Astrocyte (in vitro differentiated cells and primary cell): ENCODE data around the gene HTRA2. TPM values are rescaled to one million over a fixed set of nuclear protein-coding genes. Genes with fewer than 3 reads are reported as not detected.

ENCODE experiments used
- DNase-seq: peaks from one replicate; pipeline ENCODE4 v3.0.0-alpha.2; 2010; ENCODE audit warnings: low read depth
- FAIRE-seq: peaks from 2 replicates; lab custom pipeline; 2011; peaks lifted over from hg19 to GRCh38; lab: Jason Lieb, UNC
- H2AFZ ChIP-seq: 2 replicates; pipeline ENCODE4 v1.6.0; 2012; ENCODE audit warnings: low read depth, low read length, inconsistent platforms
- H3K27ac ChIP-seq: 2 replicates; pipeline ENCODE4 v1.5.1; 2011; ENCODE audit warnings: low read depth, low read length, inconsistent platforms
- H3K27me3 ChIP-seq: 2 replicates; pipeline ENCODE4 v1.6.0; 2011; ENCODE audit warnings: low read length, inconsistent platforms; ENCODE audit not compliant: insufficient read depth
- H3K36me3 ChIP-seq: 2 replicates; pipeline ENCODE4 v1.5.1; 2011; ENCODE audit warnings: low read length, inconsistent platforms; ENCODE audit not compliant: insufficient read depth
- H3K4me1 ChIP-seq: 2 replicates; pipeline ENCODE4 v1.5.1; 2011; ENCODE audit warnings: low read length, inconsistent platforms; ENCODE audit not compliant: insufficient read depth
- H3K4me2 ChIP-seq: 2 replicates; pipeline ENCODE4 v1.6.0; 2012; ENCODE audit warnings: low read length, inconsistent platforms
- H3K4me3 ChIP-seq: 2 replicates; pipeline ENCODE4 v1.5.1; 2011; ENCODE audit warnings: low read depth, mild to moderate bottlenecking, low read length, inconsistent platforms; ENCODE audit not compliant: insufficient read depth
- H3K79me2 ChIP-seq: 2 replicates; pipeline ENCODE4 v1.6.0; 2012; ENCODE audit warnings: mild to moderate bottlenecking, low read length, inconsistent platforms; ENCODE audit not compliant: insufficient read depth
- H3K9ac ChIP-seq: 2 replicates; pipeline ENCODE4 v1.6.0; 2012; ENCODE audit warnings: mild to moderate bottlenecking, low read length, inconsistent platforms
- H3K9me3 ChIP-seq: 2 replicates; pipeline ENCODE4 v1.5.1; 2012; ENCODE audit warnings: low read depth, mild to moderate bottlenecking, low read length, inconsistent platforms; ENCODE audit not compliant: insufficient read depth
- H4K20me1 ChIP-seq: 2 replicates; pipeline ENCODE4 v1.6.0; 2012; ENCODE audit warnings: low read length, inconsistent platforms; ENCODE audit not compliant: insufficient read depth
- H3K27ac Mint-ChIP-seq: one replicate; pipeline ENCODE4 v1.8.0; 2021; ENCODE audit warnings: mild to moderate bottlenecking, mixed read lengths; ENCODE audit not compliant: unreplicated experiment
- H3K27me3 Mint-ChIP-seq: one replicate; pipeline ENCODE4 v1.8.0; 2021; ENCODE audit warnings: low read depth, mixed read lengths; ENCODE audit not compliant: unreplicated experiment
- H3K36me3 Mint-ChIP-seq: one replicate; pipeline ENCODE4 v1.8.0; 2021; ENCODE audit warnings: low read depth, mixed read lengths; ENCODE audit not compliant: unreplicated experiment
- H3K4me1 Mint-ChIP-seq: one replicate; pipeline ENCODE4 v1.8.0; 2021; ENCODE audit warnings: low read depth, mixed read lengths; ENCODE audit not compliant: unreplicated experiment
- H3K4me3 Mint-ChIP-seq: one replicate; pipeline ENCODE4 v1.8.0; 2021; ENCODE audit warnings: mild to moderate bottlenecking, moderate library complexity, mixed read lengths; ENCODE audit not compliant: unreplicated experiment
- H3K9me3 Mint-ChIP-seq: one replicate; pipeline ENCODE4 v1.8.0; 2021; ENCODE audit warnings: mild to moderate bottlenecking, mixed read lengths; ENCODE audit not compliant: unreplicated experiment
- EZH2 ChIP-seq: IDR thresholded peaks from 2 replicates; pipeline ENCODE4 v1.6.1; 2012; ENCODE audit warnings: mild to moderate bottlenecking, low read length, inconsistent platforms; ENCODE audit not compliant: insufficient read depth
- total RNA-seq: library from RNA; stranded (reverse); gene quantifications from 2 replicates; pipeline ENCODE4 v1.2.1, GENCODE V29; 2021
- TF ChIP-seq, protein P1 (sequence below): IDR thresholded peaks from 2 replicates; pipeline ENCODE4 v1.5.1; 2011; ENCODE audit warnings: low read depth, mild to moderate bottlenecking, inconsistent platforms, low read length, moderate library complexity; ENCODE audit not compliant: insufficient read depth

Gene HTRA2
- total RNA-seq, 1 donor from 2014 or later = 24.4 TPM

DNA sequence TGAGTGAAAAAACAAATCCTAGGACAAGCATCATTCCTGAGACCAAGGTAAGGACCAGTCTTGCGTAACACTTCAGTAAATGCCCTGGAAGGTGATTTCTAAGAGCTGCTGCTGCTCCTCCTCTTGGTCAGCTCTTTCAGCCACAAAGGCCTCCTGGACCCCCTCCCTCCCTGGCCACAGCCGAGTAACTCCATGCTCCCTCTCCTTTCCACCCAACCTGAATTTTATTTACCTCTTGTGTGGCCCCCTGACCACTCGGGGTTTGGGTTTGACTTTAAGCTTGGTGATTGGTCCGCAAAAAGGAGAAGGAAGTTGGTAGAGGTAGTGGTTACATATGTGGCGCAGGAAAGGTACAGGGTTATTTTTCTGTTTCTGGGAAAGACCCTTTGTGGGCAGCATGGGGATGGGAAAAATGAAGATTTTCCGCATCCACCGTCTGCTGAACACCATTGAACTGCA is 9.2 kb downstream of the HTRA2 start:
- Histone ChIP-seq H3K36me3 (peaks cover under 1% of the 10 kb centered on the region), H3K4me2 (no peak overlapping the region), H3K9me3 (no peaks in the 10 kb centered on the region), H4K20me1 (no peaks in the 10 kb centered on the region), H3K27ac (no peak overlapping the region), H3K27me3 (no peaks in the 10 kb centered on the region), H3K4me3 (no peak overlapping the region), H3K4me1 (no peaks in the 10 kb centered on the region), H2AFZ (no peak overlapping the region), H3K79me2 (no peaks in the 10 kb centered on the region), H3K9ac (no peak overlapping the region)
- Mint-ChIP-seq H3K27me3 (peaks cover 3% of the 10 kb centered on the region), H3K9me3 (no peaks in the 10 kb centered on the region), H3K27ac (no peak overlapping the region), H3K4me3 (no peak overlapping the region), H3K36me3 (peaks cover 2% of the 10 kb centered on the region), H3K4me1 (peaks cover 3% of the 10 kb centered on the region)
- TF ChIP-seq EZH2 = no peak
- TF ChIP-seq, protein P1, sequence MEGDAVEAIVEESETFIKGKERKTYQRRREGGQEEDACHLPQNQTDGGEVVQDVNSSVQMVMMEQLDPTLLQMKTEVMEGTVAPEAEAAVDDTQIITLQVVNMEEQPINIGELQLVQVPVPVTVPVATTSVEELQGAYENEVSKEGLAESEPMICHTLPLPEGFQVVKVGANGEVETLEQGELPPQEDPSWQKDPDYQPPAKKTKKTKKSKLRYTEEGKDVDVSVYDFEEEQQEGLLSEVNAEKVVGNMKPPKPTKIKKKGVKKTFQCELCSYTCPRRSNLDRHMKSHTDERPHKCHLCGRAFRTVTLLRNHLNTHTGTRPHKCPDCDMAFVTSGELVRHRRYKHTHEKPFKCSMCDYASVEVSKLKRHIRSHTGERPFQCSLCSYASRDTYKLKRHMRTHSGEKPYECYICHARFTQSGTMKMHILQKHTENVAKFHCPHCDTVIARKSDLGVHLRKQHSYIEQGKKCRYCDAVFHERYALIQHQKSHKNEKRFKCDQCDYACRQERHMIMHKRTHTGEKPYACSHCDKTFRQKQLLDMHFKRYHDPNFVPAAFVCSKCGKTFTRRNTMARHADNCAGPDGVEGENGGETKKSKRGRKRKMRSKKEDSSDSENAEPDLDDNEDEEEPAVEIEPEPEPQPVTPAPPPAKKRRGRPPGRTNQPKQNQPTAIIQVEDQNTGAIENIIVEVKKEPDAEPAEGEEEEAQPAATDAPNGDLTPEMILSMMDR = no peak
- no peak for DNase-seq
- FAIRE-seq = no peak

DNA sequence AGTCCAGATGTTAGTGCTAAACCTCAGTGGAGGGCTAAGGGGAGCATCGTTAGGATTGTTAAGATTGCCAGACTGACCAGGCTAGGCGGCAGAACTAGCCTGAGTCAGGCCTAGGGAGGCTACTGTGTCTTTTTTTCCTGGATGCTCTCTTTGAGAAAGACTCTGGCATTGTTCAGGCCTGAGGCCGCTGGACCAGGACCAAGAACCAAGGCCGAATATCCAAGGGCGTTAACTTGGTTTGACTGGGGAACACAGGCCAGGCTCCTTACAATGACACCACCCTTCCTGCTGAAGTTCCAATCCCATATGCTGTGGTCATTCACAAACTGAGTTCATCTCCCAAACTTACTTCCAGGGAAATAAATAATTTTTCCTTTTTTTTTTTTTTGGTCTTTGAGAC is 10.6 kb downstream of the HTRA2 start:
- H3K4me3 ChIP-seq = no peak overlapping the region
- no peaks in the 10 kb centered on the region for H3K27me3 ChIP-seq
- TF ChIP-seq EZH2 = no peak
- TF ChIP-seq, protein P1 = no peak
- Mint-ChIP-seq H3K4me3 (no peak overlapping the region), H3K27ac (no peak overlapping the region), H3K4me1 (peaks cover 3% of the 10 kb centered on the region), H3K27me3 (peaks cover 3% of the 10 kb centered on the region), H3K36me3 (no peaks in the 10 kb centered on the region), H3K9me3 (no peaks in the 10 kb centered on the region)
- no peaks in the 10 kb centered on the region for H3K36me3 ChIP-seq
- no peak for FAIRE-seq
- H3K9ac ChIP-seq = no peak overlapping the region
- no peak overlapping the region for H2AFZ ChIP-seq
- no peak overlapping the region for H3K27ac ChIP-seq
- H3K4me2 ChIP-seq = no peak overlapping the region
- no peaks in the 10 kb centered on the region for H4K20me1 ChIP-seq
- H3K4me1 ChIP-seq = no peaks in the 10 kb centered on the region
- no peaks in the 10 kb centered on the region for H3K9me3 ChIP-seq
- no peak for DNase-seq
- H3K79me2 ChIP-seq = no peaks in the 10 kb centered on the region

DNA sequence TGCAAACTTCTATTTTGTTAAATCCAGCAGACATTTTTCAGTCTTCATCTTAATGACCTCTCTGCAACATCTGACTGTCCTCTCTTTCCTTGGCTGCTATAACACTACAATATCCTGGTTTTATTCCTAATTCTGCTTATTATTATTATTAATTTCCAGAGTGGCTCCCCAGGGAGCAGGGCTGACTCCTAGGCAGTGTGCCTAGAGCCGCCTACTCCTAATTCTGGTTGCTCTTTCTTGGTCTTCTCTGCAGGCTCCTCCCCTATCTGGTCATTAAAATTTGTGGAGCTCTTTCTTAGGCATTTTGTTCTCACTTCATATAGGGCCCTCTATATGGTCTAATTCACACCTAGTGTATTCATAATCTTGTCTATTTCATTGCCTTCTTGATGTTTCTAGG is 13.2 kb downstream of the HTRA2 start:
- no peak for FAIRE-seq

More for the DNA sequence above, 13.2 kb downstream of the HTRA2 start:
- Mint-ChIP-seq H3K4me1 (no peaks in the 10 kb centered on the region), H3K27ac (no peak overlapping the region), H3K4me3 (no peak overlapping the region), H3K9me3 (no peaks in the 10 kb centered on the region), H3K27me3 (peaks cover 3% of the 10 kb centered on the region), H3K36me3 (peaks cover 2% of the 10 kb centered on the region)
- Histone ChIP-seq H3K9ac (no peak overlapping the region), H3K4me2 (no peak overlapping the region), H3K4me1 (no peaks in the 10 kb centered on the region), H3K9me3 (no peaks in the 10 kb centered on the region), H4K20me1 (no peaks in the 10 kb centered on the region), H3K27me3 (no peaks in the 10 kb centered on the region), H2AFZ (no peak overlapping the region), H3K27ac (no peak overlapping the region), H3K36me3 (no peaks in the 10 kb centered on the region), H3K79me2 (no peaks in the 10 kb centered on the region), H3K4me3 (no peak overlapping the region)
- DNase-seq = no peak
- no peak for TF ChIP-seq EZH2
- TF ChIP-seq, protein P1 = no peak
